HG03575 (cell line): ENCODE data around the gene CAMK2D.

ENCODE experiments used
- ATAC-seq: cut with Tn5 transposase; IDR thresholded peaks from one replicate; pipeline ENCODE4 v1.9.1; 2021; ENCODE audit not compliant: unreplicated experiment, insufficient number of reproducible peaks, low FRiP score; ENCODE audit errors: extremely low read depth

CAMK2D gene

DNA sequence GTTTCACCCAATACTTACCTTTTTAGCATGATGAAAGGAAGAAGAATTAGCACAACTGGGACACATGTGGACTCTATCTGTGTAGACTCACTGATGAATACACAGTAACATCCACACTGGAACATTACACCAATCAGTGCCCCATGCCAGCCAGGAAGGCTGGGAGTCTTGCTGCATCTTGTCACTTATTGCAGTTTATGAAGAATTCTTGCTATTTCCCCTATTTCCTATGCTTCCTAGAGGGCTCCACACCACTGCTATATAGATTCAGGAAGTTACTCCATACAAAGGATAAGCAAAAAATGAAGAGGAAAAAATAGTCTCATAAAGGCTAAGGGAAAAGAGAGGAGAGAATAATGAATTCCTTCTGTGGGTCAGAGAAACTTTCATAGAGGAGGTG, 201.0 kb downstream of the CAMK2D start:
- no peak for ATAC-seq

DNA sequence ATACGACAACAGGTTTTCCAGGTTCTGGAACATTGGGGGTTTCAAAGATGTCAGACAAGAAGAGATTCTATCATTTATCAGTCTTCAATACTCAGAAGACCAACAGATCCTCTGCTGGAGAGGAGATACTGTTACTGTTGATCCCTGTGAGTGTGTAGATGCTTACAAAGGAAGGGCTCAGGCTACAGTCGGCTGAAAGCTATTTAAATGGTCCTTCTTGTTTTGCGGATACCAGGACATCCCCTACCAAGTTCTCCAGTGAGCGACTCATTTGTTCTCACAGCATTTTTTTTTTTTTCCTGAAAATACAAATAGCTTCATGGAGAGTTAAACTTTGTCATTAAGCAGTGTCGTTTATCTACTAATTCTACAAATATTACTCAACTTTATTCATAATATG, 201.6 kb downstream of the CAMK2D start:
- ATAC-seq: no peak

DNA sequence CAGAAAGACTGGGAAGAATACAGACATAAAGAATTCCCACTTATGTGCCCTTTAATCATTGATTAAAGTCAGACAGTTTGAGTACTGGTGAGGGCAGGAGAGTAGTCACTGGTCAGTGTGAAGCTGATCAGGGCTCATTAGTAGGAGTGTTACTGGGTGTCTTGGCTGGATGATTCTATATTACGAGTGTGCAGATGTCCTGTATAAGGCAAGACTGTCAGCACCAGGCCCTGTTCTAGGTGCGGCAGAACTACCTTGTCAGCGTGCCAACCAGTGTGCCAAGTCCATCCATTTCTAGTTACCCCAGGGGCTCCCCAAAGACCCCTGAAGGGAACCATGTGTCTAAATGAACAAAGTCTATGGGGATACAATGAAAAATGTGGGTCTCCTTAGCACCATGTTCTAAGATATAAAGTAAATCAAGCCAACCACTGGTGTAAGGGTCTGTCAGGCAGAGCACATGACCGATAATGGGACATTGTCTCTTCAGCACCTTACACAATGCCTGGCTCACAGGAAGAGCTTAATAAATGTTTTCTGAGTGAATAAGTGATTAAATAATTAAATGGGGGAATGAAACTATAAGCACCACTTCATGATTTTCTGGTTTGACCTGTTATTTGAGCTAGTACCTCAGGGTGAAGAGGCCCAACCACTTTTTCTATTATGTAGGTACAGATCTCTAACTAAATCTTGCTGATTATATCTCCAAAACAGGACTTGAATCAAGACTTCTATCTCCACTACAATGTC, 205.0 kb downstream of the CAMK2D start:
- ATAC-seq: no peak

DNA sequence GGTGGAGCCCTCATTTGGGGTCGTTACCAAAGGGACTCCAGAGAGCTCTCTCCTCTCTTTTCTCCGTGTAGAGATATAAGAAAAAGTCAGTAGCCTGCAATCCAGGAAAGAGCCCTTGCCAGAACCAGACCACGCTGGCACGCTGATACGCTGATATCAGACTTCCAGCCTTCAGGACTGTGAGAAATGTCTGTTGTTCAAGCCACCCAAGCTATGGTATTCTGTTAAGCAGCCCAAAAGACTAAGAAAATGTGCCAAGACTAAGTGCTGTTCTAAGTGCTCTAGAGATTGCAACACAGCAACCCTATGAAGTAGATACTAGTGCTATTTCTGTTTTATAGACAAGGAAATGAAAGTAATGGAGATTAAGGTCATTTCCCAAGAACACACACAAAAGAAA, 205.7 kb downstream of the CAMK2D start:
- ATAC-seq: no peak

DNA sequence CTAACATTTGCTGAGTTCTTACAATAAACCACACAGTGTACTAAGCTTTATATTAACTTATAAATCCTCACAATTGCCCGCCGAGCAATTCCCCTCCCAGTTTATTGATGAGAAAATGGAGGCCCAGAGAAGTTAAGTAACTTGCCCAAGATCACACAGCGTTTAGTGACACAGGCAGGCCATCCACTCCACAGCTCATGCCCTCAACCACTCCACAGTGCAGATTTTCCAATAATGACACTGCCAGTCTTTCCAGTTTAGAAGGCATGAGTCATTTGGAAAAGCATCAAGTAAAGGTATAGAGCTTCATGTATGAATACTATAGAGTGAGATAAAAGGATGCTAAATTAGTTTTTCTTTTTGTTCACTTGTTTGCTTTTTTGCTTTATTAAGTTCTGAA, 208.5 kb downstream of the CAMK2D start:
- no peak for ATAC-seq

DNA sequence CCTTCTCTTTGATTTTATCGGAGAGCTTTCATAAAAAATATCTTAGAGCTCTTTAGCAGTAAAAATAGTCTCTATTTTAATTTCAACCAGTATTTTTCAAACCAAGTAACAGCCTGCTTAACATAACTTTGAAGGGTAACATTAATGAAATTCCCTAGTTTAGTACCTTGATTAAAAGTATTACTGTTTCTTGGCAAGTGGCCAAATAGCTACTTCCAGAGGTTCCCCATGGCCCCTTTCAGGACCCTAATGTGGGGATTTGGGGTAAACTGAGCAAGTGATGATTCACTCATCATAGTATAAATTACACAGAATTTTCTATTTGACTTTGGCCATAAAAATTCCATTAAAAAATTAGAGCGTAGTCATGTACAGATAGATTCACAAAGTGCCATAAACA, 211.0 kb downstream of the CAMK2D start:
- no peak for ATAC-seq

DNA sequence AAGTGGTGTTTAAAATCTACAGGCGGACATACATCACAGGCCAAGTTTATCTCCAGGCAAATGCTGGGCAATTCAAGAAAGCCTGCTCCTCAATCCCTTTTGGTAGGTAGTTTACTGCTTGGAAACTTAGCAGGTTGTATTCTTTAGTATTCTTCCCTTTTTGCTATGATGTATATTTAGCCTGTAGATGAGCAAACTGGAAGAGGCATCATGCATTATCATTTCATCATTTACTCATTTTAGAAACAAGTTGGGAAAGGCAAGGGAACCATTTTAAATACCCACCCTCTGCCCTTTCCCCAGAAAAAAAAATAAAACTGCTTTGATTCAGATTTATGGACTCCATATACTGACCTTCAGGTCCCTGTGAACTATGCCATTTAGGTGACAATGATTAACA, 213.2 kb downstream of the CAMK2D start:
- no peak for ATAC-seq

DNA sequence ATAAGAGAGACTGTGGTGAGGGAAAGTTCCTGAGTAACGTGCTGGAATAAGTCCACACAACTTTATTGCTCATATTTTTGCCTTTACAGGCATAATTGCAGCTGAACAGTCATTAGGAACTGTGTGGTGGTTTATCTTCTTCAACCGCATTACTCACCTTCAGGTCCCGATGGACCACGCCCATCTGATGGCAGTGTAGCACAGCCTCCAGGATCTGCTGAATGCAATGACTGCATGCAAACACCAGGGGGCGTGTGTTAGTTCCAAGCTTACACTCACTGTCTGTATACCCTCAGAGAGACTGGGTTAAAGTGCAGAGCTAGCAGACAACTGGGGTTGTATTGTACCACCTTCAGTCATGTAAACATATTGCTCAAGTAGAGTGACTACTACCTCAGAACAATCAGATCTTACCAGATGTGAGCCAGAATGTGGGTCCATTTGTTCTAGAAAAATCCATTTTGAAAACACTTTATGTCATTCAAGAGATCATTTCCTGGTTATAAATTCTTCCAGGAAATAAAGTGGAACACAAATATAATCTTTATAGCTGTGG, 214.0 kb downstream of the CAMK2D start:
- peak; percentile 92 for ATAC-seq

DNA sequence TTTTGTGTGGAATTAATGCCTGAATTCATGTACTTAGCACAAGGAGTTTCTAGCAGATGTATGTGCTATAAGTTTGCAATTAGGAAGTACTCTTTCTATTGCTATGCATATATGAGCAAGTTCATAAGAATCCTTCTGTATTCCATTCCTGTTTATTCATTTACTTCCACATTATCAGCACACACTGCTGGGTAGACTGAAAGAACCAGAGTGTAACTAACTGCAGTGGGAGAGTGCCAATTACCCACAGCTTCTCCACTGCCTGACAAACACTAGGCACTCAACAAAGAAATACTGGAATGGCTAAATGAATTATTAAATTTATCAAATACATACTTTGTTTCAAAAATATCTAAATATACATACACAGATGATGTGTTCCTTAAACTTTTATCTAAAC, 219.6 kb downstream of the CAMK2D start:
- no peak for ATAC-seq

DNA sequence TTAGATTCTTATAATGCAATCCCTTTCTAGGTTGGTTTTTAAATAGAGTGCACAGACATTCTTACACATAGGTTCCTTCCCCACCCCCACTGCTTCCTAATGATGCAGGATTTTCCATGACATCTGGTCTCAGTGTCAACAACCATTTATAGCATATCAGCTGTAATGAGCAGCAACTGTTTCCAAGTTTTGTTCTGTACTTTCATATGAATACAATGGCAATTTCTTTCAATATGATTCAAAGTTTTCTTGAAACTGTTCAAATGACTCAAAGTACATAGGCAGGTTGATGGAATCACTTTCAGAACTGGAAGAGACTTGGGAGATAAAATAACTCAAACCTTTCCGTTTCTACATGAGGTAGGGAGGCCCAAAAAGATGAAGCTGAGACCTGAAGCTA, 220.7 kb downstream of the CAMK2D start:
- no peak for ATAC-seq

DNA sequence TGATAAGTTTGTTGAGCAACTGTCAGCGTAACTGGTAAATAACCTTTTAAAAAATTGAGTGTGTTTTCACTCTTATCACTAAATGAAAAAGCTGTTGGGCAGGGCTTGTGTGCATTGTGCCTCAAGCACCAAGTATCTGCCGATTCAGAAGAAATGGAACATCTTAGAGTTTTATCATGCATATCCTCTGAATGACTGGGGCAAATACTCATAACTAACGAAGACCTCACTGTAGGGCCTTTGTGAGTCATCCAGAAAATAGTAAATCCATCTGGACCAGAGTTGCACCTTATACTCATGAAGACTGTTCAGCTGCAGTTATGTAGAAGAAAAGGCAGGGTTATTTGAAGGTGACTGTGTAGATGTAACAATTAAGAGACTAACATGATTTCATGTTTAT, 222.1 kb downstream of the CAMK2D start:
- no peak for ATAC-seq

DNA sequence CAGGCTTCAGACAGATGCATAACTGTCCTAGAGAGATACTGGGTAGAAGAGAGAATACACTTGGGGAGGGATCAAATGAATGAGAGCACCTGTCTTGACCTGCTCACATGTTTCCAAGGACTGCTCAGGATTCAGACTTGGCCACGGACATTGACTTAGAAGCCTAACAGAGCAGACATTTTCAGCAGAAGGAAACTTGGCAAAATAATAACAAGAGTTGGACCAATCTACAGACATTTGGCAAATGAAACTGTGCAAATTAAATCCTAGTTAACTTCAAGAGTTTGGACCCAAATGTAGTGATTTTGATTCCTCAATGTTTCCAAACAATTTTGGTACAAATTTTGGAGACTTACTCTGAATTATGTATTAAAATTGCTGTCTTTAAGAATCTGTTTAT, 223.9 kb downstream of the CAMK2D start:
- ATAC-seq: no peak

DNA sequence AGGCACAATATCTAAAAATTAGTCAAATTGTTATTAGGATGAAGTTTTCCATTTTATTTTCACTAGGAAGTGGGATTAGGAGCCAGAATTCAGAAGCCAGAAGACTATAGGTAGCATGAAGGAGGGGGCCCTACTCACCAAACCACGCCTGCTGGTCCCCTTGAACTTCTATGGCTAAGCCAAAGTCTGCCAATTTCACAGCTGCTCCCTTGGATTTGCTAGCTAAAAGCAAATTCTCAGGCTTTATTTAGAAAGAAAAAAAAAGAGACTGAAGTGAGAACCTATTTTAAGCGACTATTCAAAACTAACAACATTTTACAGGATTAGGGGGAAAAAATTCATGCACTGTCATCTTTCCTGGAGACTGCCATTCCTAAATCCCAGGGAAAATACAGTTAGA, 224.3 kb downstream of the CAMK2D start:
- ATAC-seq: no peak

DNA sequence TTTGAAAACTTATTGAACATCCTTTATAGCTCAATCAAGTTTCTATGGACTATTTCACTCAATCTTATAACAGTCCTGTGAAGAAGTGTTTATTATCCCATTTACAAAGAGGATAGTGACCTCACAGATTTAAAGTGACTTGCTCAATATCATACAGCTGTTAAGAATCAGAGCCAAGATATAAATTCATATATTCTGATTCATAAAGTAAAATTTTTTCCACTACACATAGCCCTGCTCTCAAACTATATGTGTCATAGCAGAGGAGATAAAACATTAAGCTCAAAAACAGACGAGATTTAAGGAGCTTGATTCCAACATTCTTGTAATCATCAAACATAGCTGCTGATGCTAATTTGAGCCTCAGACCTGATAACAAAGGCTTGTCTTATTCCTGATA, 226.8 kb downstream of the CAMK2D start:
- no peak for ATAC-seq

DNA sequence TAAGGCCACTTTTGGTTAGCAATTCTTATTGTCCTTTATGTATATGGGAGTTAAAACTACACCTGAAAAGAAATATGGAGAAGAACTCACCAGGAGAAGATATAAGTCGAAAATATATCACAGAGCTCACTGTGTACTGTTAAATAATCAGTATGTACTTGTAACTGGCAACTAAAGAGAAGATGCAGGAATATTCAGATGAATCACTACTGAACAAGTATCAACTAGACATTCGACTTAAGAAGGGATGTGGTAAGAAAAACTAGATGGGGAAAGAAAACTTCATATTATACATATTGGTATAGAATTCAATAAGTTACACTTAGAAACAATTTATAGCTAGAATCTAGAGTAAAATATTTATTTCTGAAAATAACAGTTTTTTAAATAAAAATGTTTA, 230.0 kb downstream of the CAMK2D start:
- no peak for ATAC-seq

DNA sequence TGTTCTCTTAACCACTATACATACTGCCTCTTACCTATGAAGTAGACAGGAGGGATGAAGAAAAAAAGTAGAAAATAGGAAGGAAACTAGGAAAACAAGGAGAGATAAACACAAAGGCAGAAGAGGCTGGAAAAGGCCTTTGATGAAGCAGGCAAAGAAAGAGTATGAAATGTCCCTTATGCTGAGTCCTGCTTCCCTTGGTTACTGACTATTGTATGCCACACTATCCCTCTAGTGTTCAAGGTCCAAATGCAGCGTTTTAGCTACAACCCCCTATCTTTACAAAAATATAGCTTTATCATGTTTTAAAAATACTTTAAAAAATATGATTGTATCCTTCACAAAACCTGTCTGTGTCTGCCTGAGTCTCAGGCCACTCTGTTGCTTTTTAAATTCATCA, 233.1 kb downstream of the CAMK2D start:
- ATAC-seq: no peak

DNA sequence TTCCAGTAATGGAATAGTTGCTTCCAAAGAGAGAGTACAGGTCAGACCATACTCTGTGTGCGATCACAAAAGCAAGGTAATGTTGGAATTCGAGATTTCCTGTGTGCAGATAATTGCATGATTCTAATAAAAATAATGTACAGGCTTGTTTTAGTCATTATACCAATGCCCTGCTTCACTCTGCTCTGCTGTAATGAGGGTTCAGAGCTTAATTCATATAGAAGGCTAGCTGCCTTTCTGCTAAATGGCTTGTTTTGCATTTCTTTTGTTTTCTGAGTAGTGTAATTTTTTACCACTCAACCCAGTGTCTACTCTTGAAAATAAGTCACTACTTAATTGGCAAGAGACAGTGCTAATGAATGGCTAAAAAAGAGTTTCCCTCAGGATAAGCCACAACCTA, 236.0 kb downstream of the CAMK2D start:
- no peak for ATAC-seq

DNA sequence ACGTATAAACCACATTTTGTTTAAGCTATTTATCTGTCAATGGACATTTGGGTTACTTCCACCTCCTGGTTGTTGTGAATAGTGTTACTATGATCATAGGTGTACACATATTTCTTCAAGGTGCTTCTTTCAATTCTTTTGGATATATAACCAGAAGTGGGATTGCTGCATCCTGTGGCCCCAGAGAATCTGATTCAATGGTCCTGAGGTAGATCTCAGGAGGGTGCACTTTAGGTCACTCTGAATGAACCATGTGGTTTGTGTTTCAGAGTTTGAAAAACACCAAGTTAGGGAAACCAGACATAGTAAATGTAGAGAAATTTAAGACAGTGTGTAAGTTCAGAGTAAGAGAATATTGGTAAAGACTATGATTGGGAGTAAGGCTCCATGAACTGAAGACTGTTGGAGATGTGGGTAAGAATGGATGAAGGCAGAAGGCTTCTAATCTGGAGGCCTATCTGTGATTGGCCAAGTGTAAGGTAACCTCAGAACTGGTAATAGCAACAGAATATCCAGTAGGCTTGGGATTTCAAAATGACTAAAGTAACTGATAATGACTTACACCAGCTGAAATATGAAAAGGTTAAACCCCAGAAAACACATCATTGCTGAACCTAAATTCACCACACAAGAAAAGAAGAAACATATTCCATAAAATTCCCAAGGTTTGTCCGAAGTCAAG, 236.9 kb downstream of the CAMK2D start:
- ATAC-seq: no peak

DNA sequence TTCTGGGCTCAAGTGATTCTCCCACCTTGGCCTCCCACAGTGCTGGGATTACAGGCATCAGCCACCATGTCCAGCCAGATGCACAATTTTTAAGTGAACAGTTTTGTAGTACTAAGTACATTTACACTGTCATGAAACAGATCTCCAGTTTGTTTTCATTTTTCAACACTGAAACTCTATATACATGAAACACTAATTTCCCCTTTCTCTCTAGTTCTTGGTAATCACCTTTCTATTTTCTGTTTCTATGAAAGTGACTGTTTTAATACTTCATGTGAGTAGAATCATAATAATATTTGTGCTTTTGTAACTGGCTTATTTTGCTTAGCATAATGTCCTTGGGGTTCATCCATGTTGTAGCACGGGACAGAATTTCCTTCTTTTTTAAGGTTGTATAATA, 237.4 kb downstream of the CAMK2D start:
- peak; percentile 96 for ATAC-seq

DNA sequence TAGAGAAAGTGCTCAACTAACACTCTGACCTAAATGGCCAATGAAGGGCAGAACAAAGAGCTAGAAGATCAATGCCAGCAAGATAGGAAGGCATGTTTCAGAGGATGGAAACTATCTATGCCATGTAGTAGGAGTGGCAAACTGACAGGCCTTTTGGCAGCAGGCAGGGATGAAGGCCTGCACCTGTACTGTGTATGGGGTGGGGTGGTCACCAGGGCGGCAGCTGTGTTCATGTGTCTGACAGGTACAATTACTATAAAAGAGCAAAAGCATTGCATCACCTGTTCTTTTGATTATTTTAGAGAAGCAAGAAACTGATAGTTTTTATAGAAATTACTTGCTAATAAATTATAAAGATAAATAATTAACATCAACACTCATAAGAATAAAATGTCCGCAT, 239.1 kb downstream of the CAMK2D start:
- ATAC-seq: no peak

DNA sequence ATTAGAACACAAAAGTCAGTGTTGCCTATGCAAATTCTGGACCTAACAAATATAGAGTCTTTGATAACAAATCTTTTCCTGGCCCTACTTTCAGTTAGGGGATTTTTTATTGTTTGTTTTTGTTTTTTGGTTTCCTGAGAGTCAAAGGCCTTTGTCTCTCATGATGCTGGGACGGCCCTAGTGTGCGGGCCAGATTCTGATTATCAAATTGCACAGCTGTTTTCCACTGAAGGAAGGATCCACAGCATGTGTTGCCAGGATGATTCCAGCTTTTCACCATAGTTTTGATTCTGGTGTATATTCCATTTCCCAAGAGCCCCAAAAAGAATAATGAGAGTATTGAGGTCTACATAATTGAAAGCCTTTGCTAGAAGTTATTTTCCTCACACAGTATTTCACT, 248.2 kb downstream of the CAMK2D start:
- ATAC-seq: no peak
